GM19395 (cell line): ENCODE results near the gene MAVS.

Source experiments
- ATAC-seq: cut with Tn5 transposase; IDR thresholded peaks from one replicate; pipeline ENCODE4 v1.9.1; 2021; ENCODE audit warnings: mild to moderate bottlenecking, moderate library complexity; ENCODE audit not compliant: unreplicated experiment

The MAVS gene

DNA sequence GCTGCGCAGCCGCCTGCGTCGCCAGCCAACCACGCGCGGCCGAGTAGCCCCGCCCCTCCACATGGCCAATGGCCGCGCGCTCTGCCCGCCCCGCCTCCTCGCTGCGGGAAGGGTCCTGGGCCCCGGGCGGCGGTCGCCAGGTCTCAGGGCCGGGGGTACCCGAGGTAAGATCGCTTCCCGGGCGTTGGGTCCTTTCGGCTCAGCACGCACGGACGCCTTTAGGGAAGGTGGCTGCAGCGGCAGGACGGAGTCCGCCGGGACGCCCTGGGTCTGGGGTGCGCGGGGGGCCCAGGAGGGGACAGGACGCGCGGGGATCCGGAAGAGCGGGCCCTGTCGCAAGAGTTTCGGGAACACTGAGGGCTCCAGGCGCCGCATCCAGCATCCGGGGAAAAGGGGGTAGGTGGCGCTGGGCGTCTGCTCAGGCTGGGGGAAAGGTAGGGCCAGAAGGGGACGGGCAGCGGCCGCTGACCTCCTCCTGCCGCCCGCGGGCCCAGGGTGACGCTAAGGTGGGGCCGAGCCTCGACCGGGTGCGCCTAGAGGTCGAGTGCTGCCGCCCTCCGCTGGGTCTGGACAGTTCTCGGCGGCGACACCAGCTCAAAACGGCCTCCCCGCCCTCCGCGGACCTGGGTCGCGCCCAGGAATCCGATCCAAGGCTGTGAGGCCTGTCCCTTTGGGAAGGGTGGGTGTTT is at the start of gene MAVS:
TSS of gene MAVS (plus strand) at position 95 of the 689 bp plus-strand sequence. CDS start 7,791 bp downstream, outside the sequence.
- ATAC-seq: peak; percentile 85

DNA sequence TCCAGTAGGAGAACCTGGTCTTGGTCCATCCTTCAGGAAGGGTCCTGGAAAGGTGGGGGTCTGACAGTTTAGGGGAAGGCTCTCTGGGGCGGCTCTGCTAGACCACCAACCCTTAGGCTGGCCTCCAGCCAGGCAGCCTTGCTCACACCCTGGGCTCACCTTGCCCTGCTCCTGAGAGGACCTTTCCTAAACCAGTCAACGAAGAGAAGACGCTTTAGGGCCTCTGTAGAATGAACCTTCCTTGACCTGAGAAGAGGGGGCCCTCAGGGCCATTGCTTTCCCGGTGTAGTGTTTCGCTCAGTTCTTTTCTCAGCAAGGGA is 49.4 kb upstream of the MAVS start:
- ATAC-seq: no peak

- no peak for ATAC-seq
These were observed 48.9 kb upstream of the MAVS start for GRCh38 chr20:3797592-3798372.

DNA sequence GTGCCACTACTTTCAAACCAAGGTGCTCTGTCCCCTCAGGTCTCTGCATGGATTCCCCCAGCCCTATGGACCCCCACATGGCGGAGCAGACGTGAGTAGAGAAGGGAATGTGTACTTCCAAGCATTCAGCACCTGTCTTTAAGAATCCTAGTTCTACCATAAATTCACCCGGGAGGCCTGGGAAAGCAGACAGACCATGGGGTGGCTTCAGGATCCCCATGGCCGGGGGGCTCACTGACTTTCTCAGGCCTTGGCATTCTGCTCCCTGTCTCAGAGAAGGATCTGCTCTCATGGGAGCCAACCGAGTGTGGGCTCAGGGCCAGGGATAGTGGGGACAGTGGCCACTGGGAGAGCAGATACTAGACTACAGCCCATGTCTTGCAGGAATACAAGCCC is 48.3 kb upstream of the MAVS start:
- no peak for ATAC-seq

DNA sequence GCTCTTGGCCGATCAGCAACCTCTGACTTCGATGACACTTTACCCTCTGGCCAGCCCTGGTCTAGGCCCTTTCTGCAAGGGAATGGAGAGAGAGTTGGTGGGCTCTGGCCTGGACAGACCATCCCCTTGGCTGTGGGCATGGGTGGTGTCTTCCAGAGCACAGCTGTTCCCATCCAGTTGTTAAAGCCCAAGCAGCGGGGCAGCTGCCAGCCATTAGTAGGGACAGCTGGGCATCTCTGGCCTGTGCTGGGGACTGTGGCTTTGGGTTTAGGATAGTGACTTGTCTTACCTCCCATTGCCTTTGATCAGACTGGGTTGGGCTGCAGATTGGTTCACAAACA is 47.8 kb upstream of the MAVS start:
- no peak for ATAC-seq

- no peak for ATAC-seq
These were observed 46.3 kb upstream of the MAVS start for GRCh38 chr20:3800256-3800877.

DNA sequence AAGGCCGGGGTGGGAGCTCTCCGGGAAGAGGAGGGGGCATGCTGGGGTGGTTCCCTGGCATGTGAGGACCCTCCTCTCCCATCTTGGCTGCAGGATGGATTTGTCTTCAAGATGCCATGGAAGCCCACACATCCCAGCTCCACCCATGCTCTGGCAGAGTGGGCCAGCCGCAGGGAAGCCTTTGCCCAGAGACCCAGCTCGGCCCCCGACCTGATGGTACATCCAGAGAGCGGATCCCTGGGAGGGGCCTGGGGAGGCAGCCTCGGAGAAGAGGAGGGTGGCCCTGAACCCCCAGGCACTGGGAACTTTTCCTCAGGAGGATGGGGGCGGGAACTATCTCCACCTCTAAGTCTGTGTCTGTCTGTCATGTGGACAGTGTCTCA is 45.8 kb upstream of the MAVS start:
- ATAC-seq: no peak

GRCh38 chr20:3801299-3801698 is 45.3 kb upstream of the MAVS start:
- ATAC-seq: no peak

GRCh38 chr20:3801846-3802245 is 44.8 kb upstream of the MAVS start:
- no peak for ATAC-seq

DNA sequence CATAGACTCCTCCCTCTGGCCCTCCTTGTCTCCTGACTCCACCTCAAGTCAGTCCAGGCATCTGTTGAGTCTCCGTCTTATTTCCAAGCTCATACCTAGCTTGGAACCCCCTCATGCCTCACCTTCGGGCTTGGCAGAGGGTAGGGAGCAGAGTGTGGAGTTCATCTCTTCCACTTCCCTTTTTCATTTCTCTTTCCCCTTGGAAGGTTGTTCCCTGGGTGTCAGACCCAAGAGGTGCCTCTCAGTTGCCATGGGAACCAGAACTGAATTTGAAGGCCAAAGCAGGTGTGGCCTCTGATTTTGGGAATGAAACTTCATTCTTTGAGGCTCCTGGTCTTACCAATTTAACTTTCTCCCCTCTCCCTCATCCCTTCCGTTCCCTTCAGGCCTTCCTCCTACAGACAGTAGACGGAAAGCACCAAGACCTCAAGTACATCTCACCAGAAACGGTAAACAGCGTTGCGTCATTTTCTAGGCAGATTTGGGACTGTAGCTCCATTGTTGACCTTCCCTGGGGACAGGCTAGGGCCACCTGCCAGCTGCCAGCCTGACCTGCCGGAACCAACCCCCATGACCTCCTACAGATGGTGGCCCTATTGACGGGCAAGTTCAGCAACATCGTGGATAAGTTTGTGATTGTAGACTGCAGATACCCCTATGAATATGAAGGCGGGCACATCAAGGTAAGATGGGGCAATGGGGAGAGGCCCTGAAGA is 44.0 kb upstream of the MAVS start:
- ATAC-seq: no peak

DNA sequence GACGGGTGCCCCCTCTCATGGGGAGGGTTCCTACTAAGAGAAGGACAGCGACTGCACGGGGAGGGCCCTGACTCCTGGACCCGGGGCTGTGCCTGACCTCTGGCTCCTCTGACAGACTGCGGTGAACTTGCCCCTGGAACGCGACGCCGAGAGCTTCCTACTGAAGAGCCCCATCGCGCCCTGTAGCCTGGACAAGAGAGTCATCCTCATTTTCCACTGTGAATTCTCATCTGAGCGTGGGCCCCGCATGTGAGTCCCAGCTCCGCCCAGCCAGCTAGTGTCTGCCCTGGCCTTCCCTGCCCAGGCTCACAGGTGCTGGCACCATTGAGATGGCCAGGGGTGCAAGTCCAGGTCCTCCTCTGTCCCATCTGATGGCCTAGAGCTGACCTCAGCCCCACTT is 43.3 kb upstream of the MAVS start:
- ATAC-seq: no peak

DNA sequence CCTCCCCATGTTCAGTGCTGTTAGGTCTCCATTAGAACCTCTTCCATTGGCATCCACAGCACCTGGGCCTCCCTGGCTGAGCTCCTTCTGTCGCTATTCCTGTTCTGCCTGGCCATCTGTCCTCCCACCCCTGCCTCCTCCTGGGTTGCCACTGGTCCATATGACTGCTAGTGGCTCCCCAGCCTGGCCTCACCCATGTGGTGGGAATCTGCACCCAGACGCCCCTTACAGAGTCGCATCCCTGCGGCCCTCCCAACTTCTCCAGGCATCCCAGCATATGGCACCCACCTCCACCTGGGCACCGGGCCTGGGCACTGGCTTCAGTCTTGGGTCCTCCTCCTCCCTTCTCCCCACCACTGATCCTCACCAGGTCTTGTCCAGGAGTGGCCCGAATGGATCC is 42.8 kb upstream of the MAVS start:
- ATAC-seq: no peak

GRCh38 chr20:3804254-3804751 is 42.3 kb upstream of the MAVS start:
- no peak for ATAC-seq

DNA sequence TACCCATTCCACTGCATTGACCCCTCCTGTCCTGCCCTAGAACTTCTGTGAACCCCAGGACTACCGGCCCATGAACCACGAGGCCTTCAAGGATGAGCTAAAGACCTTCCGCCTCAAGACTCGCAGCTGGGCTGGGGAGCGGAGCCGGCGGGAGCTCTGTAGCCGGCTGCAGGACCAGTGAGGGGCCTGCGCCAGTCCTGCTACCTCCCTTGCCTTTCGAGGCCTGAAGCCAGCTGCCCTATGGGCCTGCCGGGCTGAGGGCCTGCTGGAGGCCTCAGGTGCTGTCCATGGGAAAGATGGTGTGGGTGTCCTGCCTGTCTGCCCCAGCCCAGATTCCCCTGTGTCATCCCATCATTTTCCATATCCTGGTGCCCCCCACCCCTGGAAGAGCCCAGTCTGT is 41.9 kb upstream of the MAVS start:
- no peak for ATAC-seq

GRCh38 chr20:3808544-3808943 is 38.1 kb upstream of the MAVS start:
- no peak for ATAC-seq

GRCh38 chr20:3811467-3812258 is 35.0 kb upstream of the MAVS start:
- no peak for ATAC-seq

DNA sequence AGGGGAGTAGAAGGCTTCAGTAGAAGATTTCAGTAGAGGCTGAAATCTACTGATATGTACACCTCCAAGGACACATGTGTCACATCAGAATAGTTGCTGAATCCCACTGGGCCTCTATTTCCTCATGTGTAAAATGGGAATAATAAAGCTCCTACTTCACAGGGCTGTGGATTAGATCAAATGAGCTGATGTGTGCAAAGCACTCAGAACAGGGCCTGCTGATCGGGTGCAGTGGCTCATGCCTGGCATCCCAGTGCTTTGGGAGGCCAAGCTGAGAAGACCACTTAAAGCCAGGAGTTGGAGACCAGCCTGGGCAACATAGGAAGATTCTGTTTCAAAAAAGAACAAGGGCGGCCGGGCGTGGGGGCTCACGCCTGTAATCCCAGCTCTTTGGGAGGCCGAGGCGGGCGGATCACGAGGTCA is 34.4 kb upstream of the MAVS start:
- ATAC-seq: no peak

DNA sequence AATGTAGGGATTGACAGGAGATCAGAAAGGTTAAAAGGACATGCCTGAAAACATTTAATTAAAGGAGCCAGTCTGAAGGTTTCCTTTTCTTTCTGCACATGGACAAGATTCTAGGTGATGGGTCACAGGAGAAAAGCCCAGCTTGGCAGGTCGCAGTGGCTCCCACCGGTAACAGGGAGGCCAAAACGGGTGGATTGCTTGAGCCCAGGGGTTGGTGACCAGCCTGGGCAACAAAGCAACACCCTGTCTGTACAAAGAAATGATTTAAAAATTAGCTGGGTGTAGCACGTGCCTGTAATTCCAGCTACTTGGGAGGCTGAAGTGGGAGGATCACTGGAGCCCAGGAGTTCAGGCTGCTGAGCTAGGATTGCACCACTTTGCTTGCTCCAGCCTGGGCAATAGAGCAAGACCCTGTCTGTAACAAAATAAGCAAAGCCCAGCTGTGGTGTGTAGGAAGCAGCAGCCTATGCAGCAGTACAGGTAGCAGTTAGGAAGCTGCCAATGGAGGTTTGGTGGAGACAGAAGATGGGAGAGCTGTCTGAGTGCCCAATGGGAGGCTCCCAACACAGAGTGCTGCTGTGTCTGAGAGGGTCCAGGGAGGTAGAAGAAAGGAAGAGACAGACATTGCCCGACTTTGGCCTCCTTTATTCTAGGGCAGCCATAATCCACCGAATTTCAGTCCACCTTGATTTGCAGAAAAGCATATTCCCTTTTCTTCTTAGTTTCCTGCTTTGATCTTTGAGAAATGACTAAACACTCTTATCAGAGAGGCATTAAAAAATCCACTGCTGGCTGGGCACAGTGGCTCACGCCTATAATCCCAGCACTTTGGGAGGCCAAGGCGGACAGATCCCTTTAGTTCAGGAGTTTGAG is 33.4 kb upstream of the MAVS start:
- no peak for ATAC-seq

DNA sequence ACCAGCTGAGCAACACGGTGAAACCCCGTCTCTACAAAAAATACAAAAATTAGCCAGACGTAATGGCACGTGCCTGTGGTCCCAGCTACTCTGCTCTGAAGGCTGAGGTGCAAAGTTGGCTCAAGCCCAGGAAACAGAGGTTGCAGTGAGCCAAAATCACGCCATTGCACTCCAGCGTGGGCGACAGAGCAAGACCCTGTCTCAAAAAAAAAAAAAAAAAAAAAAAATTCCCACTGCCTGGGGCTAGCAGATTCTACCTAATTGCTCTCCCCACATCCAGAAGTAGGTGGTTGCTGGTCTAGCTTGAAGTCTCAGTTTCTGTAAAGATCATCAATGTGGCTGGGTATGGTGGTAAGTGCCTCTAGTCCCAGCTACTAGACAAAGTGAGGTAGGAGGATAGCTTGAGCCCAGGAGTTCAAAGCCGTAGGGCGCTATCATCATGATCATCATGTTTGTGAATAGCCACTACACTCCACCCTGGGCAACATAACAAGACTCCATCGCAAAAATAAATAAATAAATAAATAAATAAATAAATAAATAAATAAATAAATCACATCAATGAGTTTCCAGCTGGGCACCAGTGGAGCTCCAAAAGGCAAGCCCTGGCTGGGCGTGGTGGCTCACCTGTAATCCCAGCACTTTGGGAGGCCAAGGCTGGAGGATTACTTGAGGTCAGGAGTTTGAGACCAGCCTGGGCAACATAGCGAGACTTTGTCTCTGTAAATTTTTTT is 32.6 kb upstream of the MAVS start:
- no peak for ATAC-seq
